ENCODE measurements around the gene KIRREL3.

DNA sequence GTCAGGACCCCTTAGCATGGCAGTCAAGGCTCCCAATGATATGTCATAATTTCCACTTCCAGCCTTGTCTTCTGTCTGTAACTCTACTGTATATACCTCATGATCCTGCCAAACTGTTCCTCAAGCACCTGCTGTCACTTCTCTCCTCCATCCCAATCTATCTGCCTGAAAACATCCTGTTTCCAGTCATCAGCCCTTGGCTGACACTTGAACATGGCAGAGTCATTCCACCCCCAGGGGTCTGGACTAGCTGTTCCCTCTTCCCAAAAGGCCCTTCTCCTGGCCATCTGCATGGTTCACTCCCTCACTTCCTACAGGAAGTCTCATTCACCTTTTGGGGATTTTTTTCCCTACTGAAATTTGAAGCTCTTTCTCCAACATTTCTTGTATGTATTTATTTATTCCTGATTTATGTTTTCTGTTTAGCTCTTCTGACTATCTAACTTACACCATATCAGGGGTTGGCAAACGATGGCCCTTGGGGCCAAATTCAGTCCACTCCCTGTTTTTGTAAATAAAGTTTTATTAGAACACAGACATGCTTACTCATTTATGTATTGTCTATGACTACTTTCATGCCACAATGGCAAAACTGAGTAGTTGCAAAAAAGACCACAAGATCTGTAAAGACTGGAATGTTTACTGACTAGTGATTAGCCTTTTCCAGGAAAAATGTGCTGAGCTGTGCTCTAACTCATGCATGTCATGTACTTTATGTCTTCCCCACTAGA lies 278.4 kb downstream of the KIRREL3 start:
- TF ChIP-seq RAD21 (IDR thresholded peaks at IDR 0.05; ENCODE audit: low read length) (no peak), RCOR1 (IDR thresholded peaks at IDR 0.05; ENCODE audit: insufficient replicate concordance, low read length) (no peak), MAZ (IDR thresholded peaks at IDR 0.05; ENCODE audit: borderline replicate concordance, low read depth, low read length) (no peak), POLR2A (IDR thresholded peaks at IDR 0.05; ENCODE audit: low read depth, low read length) (no peak)
- TF ChIP-seq, protein P1, sequence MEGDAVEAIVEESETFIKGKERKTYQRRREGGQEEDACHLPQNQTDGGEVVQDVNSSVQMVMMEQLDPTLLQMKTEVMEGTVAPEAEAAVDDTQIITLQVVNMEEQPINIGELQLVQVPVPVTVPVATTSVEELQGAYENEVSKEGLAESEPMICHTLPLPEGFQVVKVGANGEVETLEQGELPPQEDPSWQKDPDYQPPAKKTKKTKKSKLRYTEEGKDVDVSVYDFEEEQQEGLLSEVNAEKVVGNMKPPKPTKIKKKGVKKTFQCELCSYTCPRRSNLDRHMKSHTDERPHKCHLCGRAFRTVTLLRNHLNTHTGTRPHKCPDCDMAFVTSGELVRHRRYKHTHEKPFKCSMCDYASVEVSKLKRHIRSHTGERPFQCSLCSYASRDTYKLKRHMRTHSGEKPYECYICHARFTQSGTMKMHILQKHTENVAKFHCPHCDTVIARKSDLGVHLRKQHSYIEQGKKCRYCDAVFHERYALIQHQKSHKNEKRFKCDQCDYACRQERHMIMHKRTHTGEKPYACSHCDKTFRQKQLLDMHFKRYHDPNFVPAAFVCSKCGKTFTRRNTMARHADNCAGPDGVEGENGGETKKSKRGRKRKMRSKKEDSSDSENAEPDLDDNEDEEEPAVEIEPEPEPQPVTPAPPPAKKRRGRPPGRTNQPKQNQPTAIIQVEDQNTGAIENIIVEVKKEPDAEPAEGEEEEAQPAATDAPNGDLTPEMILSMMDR (conservative IDR thresholded peaks at IDR 0.05; ENCODE audit: low read depth, low read length): no peak

Data from IMR-90 (cell line).